Neural cell (in vitro differentiated cells): ENCODE measurements around the gene EHBP1. TPM values are rescaled to one million over a fixed set of nuclear protein-coding genes. Genes with fewer than 3 reads are reported as not detected.

Source experiments
- H2AFZ ChIP-seq: fragments of 200-600, 300-800 bp; sonication (generic), shearing (Covaris generic); 2 replicates; pipeline ENCODE4 v1.6.0; 2014; ENCODE audit warnings: low read depth, mild to moderate bottlenecking, antibody characterized with exemption, low read length, moderate library complexity
- H3F3A ChIP-seq: fragments of 200-600 bp; shearing (Covaris generic); 2 replicates; pipeline ENCODE4 v1.6.1; 2016; ENCODE audit warnings: mild to moderate bottlenecking, moderate library complexity, mixed read lengths, antibody characterized with exemption, low read length; ENCODE audit not compliant: insufficient read depth, poor library complexity, severe bottlenecking
- H3K27ac ChIP-seq: fragments of 200-600, 300-800 bp; sonication (generic), shearing (Covaris generic); 2 replicates; pipeline ENCODE4 v1.5.1; 2014; ENCODE audit warnings: mild to moderate bottlenecking, low read length, moderate library complexity
- H3K27me3 ChIP-seq: fragments of 300-800, 200-600 bp; sonication (generic), shearing (Covaris generic); 2 replicates; pipeline ENCODE4 v1.6.0; 2014; ENCODE audit warnings: mild to moderate bottlenecking, low read depth, low read length, moderate library complexity; ENCODE audit not compliant: insufficient read depth
- H3K36me3 ChIP-seq: fragments of 300-800, 200-600 bp; sonication (generic), shearing (Covaris generic); 2 replicates; pipeline ENCODE4 v1.5.1; 2014; ENCODE audit warnings: mild to moderate bottlenecking, antibody characterized with exemption, low read length, moderate library complexity; ENCODE audit not compliant: insufficient read depth
- H3K4me2 ChIP-seq: fragments of 300-800, 200-600 bp; sonication (generic), shearing (Covaris generic); 2 replicates; pipeline ENCODE4 v1.6.0; 2014; ENCODE audit warnings: mild to moderate bottlenecking, low read length
- H3K4me3 ChIP-seq: fragments of 300-800, 200-600 bp; sonication (generic), shearing (Covaris generic); 2 replicates; pipeline ENCODE4 v1.5.1; 2014; ENCODE audit warnings: mild to moderate bottlenecking, low read length, moderate library complexity
- H3K79me2 ChIP-seq: fragments of 200-600 bp; shearing (Covaris generic); replicated peaks from 2 replicates; pipeline ENCODE4 v1.6.0; 2014; ENCODE audit warnings: mild to moderate bottlenecking, low read length, moderate library complexity; ENCODE audit not compliant: insufficient read depth
- H3K9ac ChIP-seq: fragments of 300-800, 200-600 bp; sonication (generic), shearing (Covaris generic); 2 replicates; pipeline ENCODE4 v1.6.1; 2016; ENCODE audit warnings: mild to moderate bottlenecking, low read length, mixed read lengths
- H3K9me2 ChIP-seq: fragments of 200-600 bp; shearing (Covaris generic); 2 replicates; pipeline ENCODE4 v1.6.1; 2016; ENCODE audit warnings: mild to moderate bottlenecking, low read length, mixed read lengths; ENCODE audit not compliant: insufficient read depth
- H3K9me3 ChIP-seq: fragments of 200-600, 300-800 bp; sonication (generic), shearing (Covaris generic); 2 replicates; pipeline ENCODE4 v1.6.1; 2016; ENCODE audit warnings: mild to moderate bottlenecking, mixed run types, low read length, moderate library complexity, mixed read lengths
- H4K20me1 ChIP-seq: fragments of 200-600 bp; shearing (Covaris generic); 2 replicates; pipeline ENCODE4 v1.6.1; 2016; ENCODE audit warnings: mild to moderate bottlenecking, mixed run types; ENCODE audit not compliant: insufficient read depth
- EP300 ChIP-seq: fragments of 450-650 bp; conservative IDR thresholded peaks from 2 replicates; pipeline ENCODE4 v1.6.1; 2014; ENCODE audit warnings: antibody characterized with exemption, mild to moderate bottlenecking, moderate library complexity; ENCODE audit not compliant: poor library complexity, severe bottlenecking
- EZH2 ChIP-seq: fragments of 200-600, 300-800 bp; shearing (Covaris generic), sonication (generic); IDR thresholded peaks from 2 replicates; pipeline ENCODE4 v1.6.1; 2014; ENCODE audit warnings: antibody characterized with exemption, low read length, borderline replicate concordance, mild to moderate bottlenecking; ENCODE audit not compliant: insufficient read depth, poor library complexity, severe bottlenecking
- MXI1 ChIP-seq: fragments of 450-650 bp; conservative IDR thresholded peaks from 2 replicates; pipeline ENCODE4 v1.6.1; 2014; ENCODE audit warnings: antibody characterized with exemption, mild to moderate bottlenecking; ENCODE audit not compliant: poor library complexity, severe bottlenecking
- POLR2AphosphoS5 ChIP-seq: IDR thresholded peaks from 2 replicates; pipeline ENCODE4 v1.6.1; 2012
- RAD21 ChIP-seq: fragments of 450-650 bp; conservative IDR thresholded peaks from 2 replicates; pipeline ENCODE4 v1.6.1; 2014; ENCODE audit warnings: antibody characterized with exemption, mild to moderate bottlenecking, moderate library complexity
- SMC3 ChIP-seq: fragments of 450-650 bp; conservative IDR thresholded peaks from 2 replicates; pipeline ENCODE4 v1.6.1; 2014; ENCODE audit warnings: antibody characterized with exemption, mild to moderate bottlenecking, moderate library complexity; ENCODE audit not compliant: poor library complexity
- TAF1 ChIP-seq: IDR thresholded peaks from 2 replicates; pipeline ENCODE4 v1.6.1; 2012; ENCODE audit warnings: low read depth
- polyA plus RNA-seq: library from polyadenylated mRNA; depleted of rRNA; stranded (reverse); fragments of >200 nt; gene quantifications from 2 replicates; pipeline ENCODE4 v1.2.3, GENCODE V29; 2014
- TF ChIP-seq, protein P1 (sequence below): IDR thresholded peaks from 2 replicates; pipeline ENCODE4 v1.6.1; 2012; ENCODE audit warnings: borderline replicate concordance
- TF ChIP-seq, protein P2 (sequence below): fragments of 450-650 bp; IDR thresholded peaks from 2 replicates; pipeline ENCODE4 v1.5.1; 2014; ENCODE audit warnings: antibody characterized with exemption, mild to moderate bottlenecking, moderate library complexity; ENCODE audit not compliant: poor library complexity, severe bottlenecking

Gene EHBP1
- polyA plus RNA-seq, 1 donor from 2014 or later = 52.6 TPM

DNA sequence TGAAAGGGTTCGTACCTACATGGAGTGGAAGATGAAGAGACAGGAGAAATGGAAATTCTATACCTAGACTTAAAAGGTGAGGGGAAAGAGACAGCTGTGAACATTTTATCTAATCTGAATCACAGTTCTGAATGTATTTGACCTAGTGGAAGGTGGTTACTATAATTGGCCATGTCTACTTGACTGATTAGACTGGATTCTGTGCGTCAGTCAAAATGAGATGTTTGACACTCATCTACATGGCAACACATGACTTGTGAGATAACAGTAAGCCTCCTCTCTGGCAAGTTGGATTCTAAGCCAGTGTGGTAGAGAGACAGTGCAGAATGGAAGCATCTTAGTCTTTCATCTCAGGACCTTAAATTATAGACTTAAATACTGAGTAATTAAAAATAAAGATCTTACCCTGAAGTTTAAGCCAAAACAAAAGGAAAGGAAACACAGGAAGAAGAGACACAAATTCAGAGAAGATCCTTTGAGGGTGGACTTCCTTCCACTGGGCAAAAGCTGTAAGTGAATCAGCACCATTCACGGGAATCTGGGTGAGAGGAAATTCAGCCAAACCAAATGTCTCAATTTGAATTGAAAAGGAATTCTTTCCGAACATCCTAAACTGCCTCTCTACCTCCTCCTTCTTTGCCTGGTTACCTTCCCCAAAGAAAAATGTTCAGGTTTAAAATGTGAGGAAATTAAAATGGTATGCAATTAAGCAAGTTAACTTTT, 121.6 kb downstream of the EHBP1 start:
- Histone ChIP-seq H4K20me1 (no peaks in the 10 kb centered on the region), H3K27me3 (no peaks in the 10 kb centered on the region), H3K9ac (no peak overlapping the region), H3K79me2 (no peaks in the 10 kb centered on the region), H3F3A (no peaks in the 10 kb centered on the region), H3K4me2 (peak overlapping the region; percentile 23), H3K9me3 (no peaks in the 10 kb centered on the region), H3K27ac (peak overlapping the region; percentile 50), H2AFZ (no peak overlapping the region), H3K9me2 (no peaks in the 10 kb centered on the region), H3K4me3 (no peak overlapping the region), H3K36me3 (no peaks in the 10 kb centered on the region)
- TF ChIP-seq EP300 (peak; percentile 94), SMC3 (no peak), POLR2AphosphoS5 (peak; percentile 66)

DNA sequence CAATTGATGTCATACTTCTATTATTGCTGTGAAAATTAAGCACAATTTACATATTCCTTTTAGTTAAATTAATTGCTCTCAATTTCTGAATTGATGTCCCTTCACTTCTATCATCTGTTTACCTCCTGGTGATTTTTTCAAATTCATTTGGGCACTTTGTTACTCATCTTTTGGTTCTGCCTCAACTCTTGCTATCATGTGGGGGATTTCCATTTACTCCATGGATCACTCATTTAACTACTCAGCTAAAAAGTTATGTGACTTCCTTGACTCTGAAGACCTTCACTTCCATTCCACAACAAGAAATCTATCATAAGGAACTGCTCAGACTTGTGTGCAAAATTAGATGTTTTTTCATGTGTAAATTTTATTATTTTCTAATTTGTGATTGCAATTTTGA, 126.2 kb downstream of the EHBP1 start:
- Histone ChIP-seq H3K27ac (no peak overlapping the region), H3K79me2 (no peaks in the 10 kb centered on the region), H3F3A (no peaks in the 10 kb centered on the region), H2AFZ (no peak overlapping the region), H3K9me3 (peaks cover 12% of the 10 kb centered on the region), H3K36me3 (peaks cover 9% of the 10 kb centered on the region), H3K4me3 (no peak overlapping the region), H3K9me2 (no peaks in the 10 kb centered on the region), H3K27me3 (no peaks in the 10 kb centered on the region), H3K9ac (no peak overlapping the region), H4K20me1 (no peaks in the 10 kb centered on the region), H3K4me2 (no peak overlapping the region)
- no peak for TF ChIP-seq POLR2AphosphoS5
- no peak for TF ChIP-seq EZH2
- no peak for TF ChIP-seq MXI1
- TF ChIP-seq, protein P1, sequence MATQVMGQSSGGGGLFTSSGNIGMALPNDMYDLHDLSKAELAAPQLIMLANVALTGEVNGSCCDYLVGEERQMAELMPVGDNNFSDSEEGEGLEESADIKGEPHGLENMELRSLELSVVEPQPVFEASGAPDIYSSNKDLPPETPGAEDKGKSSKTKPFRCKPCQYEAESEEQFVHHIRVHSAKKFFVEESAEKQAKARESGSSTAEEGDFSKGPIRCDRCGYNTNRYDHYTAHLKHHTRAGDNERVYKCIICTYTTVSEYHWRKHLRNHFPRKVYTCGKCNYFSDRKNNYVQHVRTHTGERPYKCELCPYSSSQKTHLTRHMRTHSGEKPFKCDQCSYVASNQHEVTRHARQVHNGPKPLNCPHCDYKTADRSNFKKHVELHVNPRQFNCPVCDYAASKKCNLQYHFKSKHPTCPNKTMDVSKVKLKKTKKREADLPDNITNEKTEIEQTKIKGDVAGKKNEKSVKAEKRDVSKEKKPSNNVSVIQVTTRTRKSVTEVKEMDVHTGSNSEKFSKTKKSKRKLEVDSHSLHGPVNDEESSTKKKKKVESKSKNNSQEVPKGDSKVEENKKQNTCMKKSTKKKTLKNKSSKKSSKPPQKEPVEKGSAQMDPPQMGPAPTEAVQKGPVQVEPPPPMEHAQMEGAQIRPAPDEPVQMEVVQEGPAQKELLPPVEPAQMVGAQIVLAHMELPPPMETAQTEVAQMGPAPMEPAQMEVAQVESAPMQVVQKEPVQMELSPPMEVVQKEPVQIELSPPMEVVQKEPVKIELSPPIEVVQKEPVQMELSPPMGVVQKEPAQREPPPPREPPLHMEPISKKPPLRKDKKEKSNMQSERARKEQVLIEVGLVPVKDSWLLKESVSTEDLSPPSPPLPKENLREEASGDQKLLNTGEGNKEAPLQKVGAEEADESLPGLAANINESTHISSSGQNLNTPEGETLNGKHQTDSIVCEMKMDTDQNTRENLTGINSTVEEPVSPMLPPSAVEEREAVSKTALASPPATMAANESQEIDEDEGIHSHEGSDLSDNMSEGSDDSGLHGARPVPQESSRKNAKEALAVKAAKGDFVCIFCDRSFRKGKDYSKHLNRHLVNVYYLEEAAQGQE = no peak
- TF ChIP-seq SMC3 = no peak
- no peak for TF ChIP-seq EP300
- no peak for TF ChIP-seq TAF1
- TF ChIP-seq, protein P2, sequence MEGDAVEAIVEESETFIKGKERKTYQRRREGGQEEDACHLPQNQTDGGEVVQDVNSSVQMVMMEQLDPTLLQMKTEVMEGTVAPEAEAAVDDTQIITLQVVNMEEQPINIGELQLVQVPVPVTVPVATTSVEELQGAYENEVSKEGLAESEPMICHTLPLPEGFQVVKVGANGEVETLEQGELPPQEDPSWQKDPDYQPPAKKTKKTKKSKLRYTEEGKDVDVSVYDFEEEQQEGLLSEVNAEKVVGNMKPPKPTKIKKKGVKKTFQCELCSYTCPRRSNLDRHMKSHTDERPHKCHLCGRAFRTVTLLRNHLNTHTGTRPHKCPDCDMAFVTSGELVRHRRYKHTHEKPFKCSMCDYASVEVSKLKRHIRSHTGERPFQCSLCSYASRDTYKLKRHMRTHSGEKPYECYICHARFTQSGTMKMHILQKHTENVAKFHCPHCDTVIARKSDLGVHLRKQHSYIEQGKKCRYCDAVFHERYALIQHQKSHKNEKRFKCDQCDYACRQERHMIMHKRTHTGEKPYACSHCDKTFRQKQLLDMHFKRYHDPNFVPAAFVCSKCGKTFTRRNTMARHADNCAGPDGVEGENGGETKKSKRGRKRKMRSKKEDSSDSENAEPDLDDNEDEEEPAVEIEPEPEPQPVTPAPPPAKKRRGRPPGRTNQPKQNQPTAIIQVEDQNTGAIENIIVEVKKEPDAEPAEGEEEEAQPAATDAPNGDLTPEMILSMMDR = no peak
- no peak for TF ChIP-seq RAD21
